Measurements from ENCODE around the gene C10orf120. TPM values are rescaled to one million over a fixed set of nuclear protein-coding genes. Genes with fewer than 3 reads are reported as not detected.

Gene C10orf120
- total RNA-seq, 1 experiment from 2014 or later: not detected

GRCh38 chr10:122715576-122715975 lies 15.9 kb upstream of the C10orf120 start:
- Histone ChIP-seq H3K9me3 (ENCODE audit: control insufficient read depth, insufficient read depth, low read depth, low read length) (no peaks in the 10 kb centered on the region), H3K4me3 (ENCODE audit: low read depth in 2 of 2, low read length in 2 of 2) (no peak overlapping the region), H3K4me1 (ENCODE audit: control insufficient read depth, insufficient read depth, low read length) (no peaks in the 10 kb centered on the region), H3K36me3 (ENCODE audit: control insufficient read depth, insufficient read depth, low read length) (no peaks in the 10 kb centered on the region), H3K27me3 (ENCODE audit: control insufficient read depth, insufficient read depth, low read length) (peaks cover 48% of the 10 kb centered on the region), H3K27ac (ENCODE audit: low read length) (no peak overlapping the region)
- intact Hi-C loops (cut with micrococcal nuclease; ENCODE audit: unreplicated experiment) (no loop called here), in situ Hi-C loops (cut with HindIII; ENCODE audit: low pct_unique_long_range_greater_than_20kb, low sequenced_read_pairs) (no loop called here)
- no TSS peak for BruUV-seq (replicated peaks)
- no peak for TF ChIP-seq TCF7L2 (IDR thresholded peaks at IDR 0.05; ENCODE audit: low read depth, low read length)
- no peak for TF ChIP-seq CTCF (IDR thresholded peaks at IDR 0.05)
- TF ChIP-seq, protein P1, sequence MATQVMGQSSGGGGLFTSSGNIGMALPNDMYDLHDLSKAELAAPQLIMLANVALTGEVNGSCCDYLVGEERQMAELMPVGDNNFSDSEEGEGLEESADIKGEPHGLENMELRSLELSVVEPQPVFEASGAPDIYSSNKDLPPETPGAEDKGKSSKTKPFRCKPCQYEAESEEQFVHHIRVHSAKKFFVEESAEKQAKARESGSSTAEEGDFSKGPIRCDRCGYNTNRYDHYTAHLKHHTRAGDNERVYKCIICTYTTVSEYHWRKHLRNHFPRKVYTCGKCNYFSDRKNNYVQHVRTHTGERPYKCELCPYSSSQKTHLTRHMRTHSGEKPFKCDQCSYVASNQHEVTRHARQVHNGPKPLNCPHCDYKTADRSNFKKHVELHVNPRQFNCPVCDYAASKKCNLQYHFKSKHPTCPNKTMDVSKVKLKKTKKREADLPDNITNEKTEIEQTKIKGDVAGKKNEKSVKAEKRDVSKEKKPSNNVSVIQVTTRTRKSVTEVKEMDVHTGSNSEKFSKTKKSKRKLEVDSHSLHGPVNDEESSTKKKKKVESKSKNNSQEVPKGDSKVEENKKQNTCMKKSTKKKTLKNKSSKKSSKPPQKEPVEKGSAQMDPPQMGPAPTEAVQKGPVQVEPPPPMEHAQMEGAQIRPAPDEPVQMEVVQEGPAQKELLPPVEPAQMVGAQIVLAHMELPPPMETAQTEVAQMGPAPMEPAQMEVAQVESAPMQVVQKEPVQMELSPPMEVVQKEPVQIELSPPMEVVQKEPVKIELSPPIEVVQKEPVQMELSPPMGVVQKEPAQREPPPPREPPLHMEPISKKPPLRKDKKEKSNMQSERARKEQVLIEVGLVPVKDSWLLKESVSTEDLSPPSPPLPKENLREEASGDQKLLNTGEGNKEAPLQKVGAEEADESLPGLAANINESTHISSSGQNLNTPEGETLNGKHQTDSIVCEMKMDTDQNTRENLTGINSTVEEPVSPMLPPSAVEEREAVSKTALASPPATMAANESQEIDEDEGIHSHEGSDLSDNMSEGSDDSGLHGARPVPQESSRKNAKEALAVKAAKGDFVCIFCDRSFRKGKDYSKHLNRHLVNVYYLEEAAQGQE (IDR thresholded peaks at IDR 0.05; ENCODE audit: insufficient read depth in 1 of 2, low read depth in 2 of 2, low read length in 1 of 2): no peak
- TF ChIP-seq POLR2AphosphoS5 (IDR thresholded peaks at IDR 0.05; ENCODE audit: low read depth, low read length): no peak
- no peak for TF ChIP-seq SIN3A (IDR thresholded peaks at IDR 0.05; ENCODE audit: borderline replicate concordance, insufficient read depth, low read depth, low read length)
- ChIA-PET CTCF (no interaction called here), POLR2A (no interaction called here)
- no peak for DNase-seq (ENCODE audit: low read depth, low spot score)
- no peak for ATAC-seq

DNA sequence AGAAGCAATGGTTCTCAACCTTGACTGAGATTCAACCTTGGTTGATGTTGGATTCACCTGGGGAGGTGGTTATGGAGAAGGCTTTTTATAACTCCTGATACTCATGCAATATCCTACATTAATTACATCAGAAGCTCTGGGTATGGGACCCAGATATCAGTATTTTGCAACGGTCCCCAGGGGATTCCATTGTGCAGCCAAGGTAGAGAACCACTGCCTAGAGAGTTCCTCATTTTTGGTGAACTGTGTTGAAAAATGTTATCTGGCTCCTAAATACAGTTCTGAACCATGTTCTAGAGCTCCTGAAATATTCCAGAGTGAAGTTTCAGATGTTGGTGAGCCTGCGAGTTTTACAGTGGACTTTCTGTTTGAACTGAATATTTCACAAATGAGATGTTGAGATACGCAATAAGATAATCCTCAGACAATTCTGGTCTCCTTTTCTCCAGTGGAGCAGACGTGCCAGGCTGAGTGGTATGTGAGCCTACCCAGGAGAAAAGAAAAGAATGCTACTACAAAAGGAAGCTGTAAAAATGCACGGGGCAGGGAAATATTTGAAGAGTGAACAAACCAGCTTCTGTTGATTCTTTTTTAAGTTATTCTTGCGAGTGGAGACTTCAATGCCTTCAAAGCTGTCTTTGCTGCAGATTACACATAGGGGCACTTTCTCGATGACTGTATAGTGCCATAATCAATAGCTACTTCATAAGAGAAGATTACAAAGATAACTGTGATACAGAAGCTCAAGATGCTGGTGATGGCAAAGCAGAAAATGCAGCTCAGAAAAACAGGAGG lies 13.6 kb upstream of the C10orf120 start:
- Histone ChIP-seq H3K27me3 (ENCODE audit: control insufficient read depth, insufficient read depth, low read length) (peaks cover 37% of the 10 kb centered on the region), H3K9me3 (ENCODE audit: control insufficient read depth, insufficient read depth, low read depth, low read length) (no peaks in the 10 kb centered on the region), H3K27ac (ENCODE audit: low read length) (no peak overlapping the region), H3K36me3 (ENCODE audit: control insufficient read depth, insufficient read depth, low read length) (no peaks in the 10 kb centered on the region), H3K4me3 (ENCODE audit: low read depth in 2 of 2, low read length in 2 of 2) (no peak overlapping the region), H3K4me1 (ENCODE audit: control insufficient read depth, insufficient read depth, low read length) (no peaks in the 10 kb centered on the region)
- no peak for TF ChIP-seq SIN3A (IDR thresholded peaks at IDR 0.05; ENCODE audit: borderline replicate concordance, insufficient read depth, low read depth, low read length)
- ChIA-PET POLR2A (no interaction called here), CTCF (interaction anchor here (0.5 kb wide), 1 partner anchor 149 kb away, joined by 4 read pairs; no protein-coding TSS in a partner anchor)
- ATAC-seq: no peak
- BruUV-seq (replicated peaks): no TSS peak
- no peak for DNase-seq (ENCODE audit: low read depth, low spot score)
- in situ Hi-C loops (cut with HindIII; ENCODE audit: low pct_unique_long_range_greater_than_20kb, low sequenced_read_pairs) (no loop called here), intact Hi-C loops (cut with micrococcal nuclease; ENCODE audit: unreplicated experiment) (no loop called here)

- intact Hi-C loops (cut with micrococcal nuclease; ENCODE audit: unreplicated experiment) (no loop called here), in situ Hi-C loops (cut with HindIII; ENCODE audit: low pct_unique_long_range_greater_than_20kb, low sequenced_read_pairs) (no loop called here)
- H3K27ac ChIP-seq (ENCODE audit: low read length): no peak overlapping the region
- TF ChIP-seq POLR2AphosphoS5 (IDR thresholded peaks at IDR 0.05; ENCODE audit: low read depth, low read length): no peak
- no peak for TF ChIP-seq TCF7L2 (IDR thresholded peaks at IDR 0.05; ENCODE audit: low read depth, low read length)
- TF ChIP-seq SIN3A (IDR thresholded peaks at IDR 0.05; ENCODE audit: borderline replicate concordance, insufficient read depth, low read depth, low read length): no peak
- TF ChIP-seq, protein P1 (IDR thresholded peaks at IDR 0.05; ENCODE audit: insufficient read depth in 1 of 2, low read depth in 2 of 2, low read length in 1 of 2): no peak
- no peak for TF ChIP-seq CTCF (IDR thresholded peaks at IDR 0.05)
- H3K36me3 ChIP-seq (ENCODE audit: control insufficient read depth, insufficient read depth, low read length): no peaks in the 10 kb centered on the region
- BruUV-seq (replicated peaks): no TSS peak
- H3K4me3 ChIP-seq (ENCODE audit: low read depth in 2 of 2, low read length in 2 of 2): no peak overlapping the region
- POLR2A ChIA-PET: no interaction called here
- CTCF ChIA-PET: no interaction called here
- H3K9me3 ChIP-seq (ENCODE audit: control insufficient read depth, insufficient read depth, low read depth, low read length): no peaks in the 10 kb centered on the region
- ATAC-seq (no peak), DNase-seq (ENCODE audit: low read depth, low spot score) (no peak)
- peaks cover 39% of the 10 kb centered on the region for H3K27me3 ChIP-seq (ENCODE audit: control insufficient read depth, insufficient read depth, low read length)
- no peaks in the 10 kb centered on the region for H3K4me1 ChIP-seq (ENCODE audit: control insufficient read depth, insufficient read depth, low read length)
Measured at GRCh38 chr10:122710576-122710975, 10.9 kb upstream of the C10orf120 start.
